Hematopoietic multipotent progenitor cell treated with erythropoietin and hydrocortisone succinate and interleukin-3 and kit ligand, for 6 days (in vitro differentiated cells): ENCODE measurements around the gene CD52.

Experiments used
- DNase-seq: peaks from one replicate; pipeline ENCODE4 v3.0.0-alpha.2; 2015

CD52 gene

DNA sequence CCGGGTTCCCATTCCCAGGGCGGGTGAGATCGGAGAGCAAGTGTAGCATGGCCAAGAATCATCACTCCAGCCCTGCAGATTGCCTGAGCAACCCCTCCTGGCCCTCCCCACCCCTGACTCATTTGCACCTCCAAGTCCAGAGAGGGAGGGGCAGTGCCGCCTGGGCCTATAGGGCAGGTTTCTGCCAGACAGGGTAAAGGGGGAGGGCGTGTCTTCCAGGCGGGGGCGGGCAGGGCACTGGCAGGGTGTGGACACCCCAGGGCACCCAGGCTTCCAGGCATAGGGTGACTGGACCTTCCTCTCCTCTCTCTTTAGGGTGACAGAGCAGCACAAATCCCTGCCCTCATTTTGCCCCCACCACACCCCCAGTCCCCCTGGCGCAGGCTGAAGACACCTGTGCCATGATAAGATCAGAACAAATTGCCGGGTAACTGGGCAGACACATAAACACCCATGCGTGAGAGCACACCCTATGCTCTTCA is 39.4 kb downstream of the CD52 start:
- DNase-seq, result no peak

DNA sequence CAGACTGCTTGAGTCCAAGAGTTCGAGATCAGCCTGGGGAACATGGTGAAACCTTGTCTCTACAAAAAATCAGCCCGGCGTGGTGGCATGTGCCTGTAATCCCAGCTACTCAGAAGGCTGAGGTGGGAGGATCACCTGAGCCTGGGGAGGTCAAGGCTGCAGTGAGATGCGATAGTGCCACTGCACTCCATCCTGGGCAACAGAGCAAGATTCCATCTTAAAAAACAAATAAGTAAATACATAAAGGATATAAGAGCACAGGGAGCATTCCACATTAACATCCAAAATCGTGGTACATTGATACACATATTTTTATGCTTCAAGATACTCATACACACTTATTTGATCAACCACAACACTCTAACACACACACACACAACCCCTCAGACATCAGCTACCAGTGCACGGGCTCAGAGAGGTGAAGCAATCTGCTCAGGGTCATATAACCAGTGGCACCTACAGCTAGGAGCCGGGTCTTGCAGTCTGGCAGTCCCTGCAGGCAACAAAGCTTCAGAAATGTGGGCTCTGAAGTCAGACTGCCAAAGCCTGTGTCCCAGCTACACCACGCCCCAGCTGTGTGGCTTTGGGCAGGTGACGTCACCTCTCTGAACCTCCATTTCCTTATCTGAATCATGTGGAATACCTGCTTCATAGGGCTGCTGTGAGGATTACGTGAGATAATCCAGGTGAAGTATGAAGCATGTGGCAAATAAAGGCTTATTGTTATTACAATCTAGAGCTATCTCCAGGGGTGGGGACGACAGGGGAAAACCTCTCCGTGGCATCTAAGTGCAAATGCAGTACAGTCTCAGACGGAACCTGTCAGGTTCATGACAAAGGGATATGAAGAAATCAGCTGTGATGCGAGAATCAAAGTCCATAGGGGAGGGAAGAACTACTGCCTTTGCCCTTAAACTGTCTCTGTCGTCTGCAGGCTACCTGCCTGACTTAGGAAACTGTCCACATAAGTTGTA is 40.9 kb downstream of the CD52 start:
- no peak for DNase-seq

DNA sequence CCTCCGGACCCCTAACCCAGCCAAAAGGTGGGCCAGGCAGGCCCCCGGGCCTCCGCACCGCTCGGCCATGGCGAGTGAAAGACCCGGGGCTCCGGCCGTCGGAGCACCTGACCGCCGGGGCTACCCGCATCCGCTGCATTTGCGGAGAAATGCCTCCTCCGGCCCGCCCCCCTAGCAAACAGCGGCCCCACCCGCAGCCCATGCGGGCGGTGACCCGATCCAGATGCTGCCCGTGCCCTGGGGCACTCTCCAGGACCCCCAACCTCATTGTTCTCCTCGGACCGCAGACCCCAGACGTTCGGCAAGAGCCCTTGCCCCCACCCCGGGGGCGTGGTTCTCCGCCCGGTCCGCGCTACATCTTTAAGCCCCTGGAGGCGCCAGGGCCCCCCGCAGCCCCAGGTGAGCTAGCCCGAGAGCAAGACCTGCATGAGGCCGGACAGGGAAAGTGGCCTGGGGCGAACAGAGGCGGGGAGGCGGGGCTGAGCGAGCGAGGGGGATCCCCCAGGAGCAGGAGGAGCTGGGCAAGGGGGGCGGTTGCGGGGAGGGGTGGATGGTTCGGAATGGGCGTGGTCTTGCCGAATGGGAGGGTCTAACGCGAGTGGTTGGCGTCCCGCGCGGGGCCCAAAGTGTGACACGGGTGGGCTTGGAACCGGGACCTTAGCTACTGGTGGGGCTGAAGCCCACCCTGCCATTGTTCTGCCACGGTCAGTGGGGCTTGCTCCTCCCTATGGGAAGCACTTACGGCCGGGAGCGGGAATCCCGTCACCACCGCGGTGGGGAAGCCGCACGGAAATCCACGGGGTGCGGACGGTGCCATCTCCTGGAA is 42.4 kb downstream of the CD52 start:
- DNase-seq, result no peak

DNA sequence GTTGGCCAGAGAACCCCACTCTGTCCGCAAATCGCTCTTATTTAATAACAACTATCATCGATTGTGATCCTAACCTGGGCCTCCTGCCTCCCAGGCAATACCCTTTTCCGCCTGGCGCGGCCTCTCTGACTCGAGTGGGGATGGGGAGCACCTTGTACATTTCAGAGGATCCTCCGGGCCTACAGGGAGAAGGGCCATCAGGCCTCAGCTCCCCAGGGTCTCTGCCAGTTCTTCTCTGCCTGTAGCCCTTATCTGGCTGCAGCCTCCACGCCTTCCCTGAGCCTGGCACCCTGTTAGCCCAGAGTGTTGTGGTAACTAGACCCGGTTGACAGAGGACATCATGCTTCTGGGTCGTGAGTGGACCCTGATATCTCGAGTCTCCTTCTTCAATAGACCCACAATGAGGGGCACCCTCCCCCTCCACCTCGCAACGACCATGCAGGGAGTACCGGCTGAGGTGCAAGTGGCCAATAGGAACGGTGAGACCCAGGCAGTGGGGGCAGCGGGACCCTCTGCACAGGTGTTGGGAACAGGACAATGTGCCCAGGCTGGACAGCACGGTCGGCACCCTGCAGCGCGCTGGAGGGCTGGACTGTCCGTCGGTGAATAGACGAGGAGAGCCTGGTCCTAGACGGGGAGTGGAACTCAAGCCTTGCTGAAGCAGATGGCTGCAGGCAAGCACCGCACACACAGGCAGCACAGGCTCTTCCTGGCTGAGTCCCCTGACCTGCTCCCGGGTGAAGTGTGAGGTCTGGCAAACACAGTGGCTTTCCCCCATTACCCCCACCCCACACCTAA is 43.2 kb downstream of the CD52 start:
- peak; percentile 79 for DNase-seq

DNA sequence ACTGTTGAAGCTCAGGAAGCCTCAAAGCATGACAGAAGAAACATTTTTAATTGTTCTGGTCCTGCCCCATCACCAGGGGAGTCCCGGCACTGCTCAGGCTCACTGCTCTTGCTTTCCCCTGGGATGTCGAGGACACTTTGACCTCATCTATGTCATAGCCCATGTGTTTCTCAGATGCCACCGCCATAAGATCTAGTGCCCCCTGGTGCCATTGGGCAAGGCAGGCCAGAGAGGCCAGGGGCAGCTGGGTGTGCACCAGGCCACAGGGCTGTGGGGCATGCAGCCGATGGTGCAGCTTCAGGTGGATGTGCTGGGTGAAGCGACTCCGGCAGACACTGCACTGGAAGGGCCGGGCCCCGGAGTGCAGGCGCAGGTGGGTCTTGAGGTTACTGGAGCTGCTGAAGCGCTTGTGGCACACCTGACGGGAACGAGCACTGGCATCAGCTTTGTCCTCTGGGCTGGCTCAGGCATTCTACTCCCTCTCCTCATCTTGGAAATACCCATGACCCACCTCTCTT is 43.9 kb downstream of the CD52 start:
- no peak for DNase-seq

DNA sequence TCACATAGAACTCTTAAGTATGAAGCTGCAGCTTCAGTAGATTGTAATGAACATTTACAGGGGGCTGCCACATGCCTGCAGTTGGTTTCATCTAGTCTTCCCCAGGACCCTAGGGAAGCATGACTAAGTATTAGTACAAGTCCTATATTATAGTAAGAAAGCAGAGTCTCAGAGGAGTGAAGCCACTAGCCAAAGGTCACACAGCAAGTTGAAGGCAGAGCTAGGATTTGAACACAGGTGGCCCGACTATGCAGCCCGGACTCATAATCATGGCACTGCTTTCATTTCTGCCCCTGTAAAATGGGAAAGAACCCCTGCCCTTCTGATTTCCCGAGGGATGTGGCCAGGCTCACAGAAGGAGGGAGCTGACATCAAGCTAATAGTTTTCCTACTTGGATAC is 44.6 kb downstream of the CD52 start:
- DNase-seq, result no peak

DNA sequence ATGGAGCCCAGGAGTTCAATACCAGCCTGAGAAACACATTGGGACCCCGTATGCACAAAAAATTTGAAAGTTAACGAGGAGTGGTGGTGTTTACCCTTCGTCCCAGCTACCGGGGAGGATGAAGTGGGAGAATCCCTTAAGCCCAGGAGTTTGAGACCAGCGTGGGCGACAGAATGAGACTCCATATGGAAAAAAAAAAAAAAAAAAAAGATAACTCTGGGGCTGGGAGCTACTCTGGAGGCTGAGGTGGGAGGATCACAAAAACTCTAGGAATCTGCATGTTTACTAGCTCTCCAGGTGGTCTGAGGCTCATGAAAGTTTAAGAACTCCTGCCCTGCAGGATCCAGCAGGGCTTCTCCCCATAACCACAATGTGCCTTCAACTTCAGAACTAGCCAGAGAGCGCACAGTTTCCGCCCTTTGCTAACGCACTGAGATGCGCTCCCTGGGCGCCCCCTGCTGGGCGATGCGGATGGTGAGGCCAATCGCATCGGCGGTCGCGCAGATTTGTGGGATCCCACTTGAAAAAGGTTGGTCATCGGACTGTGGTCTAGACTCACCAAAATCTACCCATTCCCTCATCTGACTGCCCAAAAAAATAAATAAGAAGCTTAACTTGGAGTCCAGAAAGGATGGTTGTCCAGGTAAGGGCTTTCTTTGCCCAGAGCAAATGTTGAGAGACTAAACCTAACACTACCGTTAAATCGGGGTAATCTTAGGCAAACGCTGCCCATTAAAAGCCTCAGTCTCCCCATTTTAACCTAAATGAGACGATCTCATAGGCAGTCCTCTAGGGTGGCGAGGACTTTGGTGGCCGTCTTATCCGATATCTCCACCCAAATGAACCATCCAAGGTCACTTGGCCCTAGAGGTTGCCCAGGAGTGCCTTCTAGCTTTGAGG is 46.0 kb downstream of the CD52 start:
- DNase-seq, result peak; percentile 95

DNA sequence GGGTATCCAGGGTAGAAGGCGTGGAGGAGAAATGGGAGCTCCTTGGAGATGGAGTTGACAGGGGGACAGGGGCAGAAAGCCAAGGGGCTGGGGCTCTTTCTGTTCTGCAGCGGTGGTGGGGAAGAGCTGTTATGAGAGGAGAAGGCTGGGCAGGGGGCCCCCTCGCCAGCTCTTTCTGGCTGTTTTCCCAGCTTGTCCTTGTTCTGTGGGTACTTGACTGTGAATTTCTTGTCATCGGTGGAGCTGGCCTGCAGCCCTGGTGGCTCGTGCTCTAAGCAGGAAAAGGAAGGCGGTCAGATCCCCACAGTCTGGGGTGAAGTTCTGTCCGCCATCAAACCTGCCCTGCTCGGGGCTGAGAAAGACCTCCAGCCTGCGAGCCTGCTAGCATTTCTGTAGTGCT is 47.2 kb downstream of the CD52 start:
- no peak for DNase-seq

DNA sequence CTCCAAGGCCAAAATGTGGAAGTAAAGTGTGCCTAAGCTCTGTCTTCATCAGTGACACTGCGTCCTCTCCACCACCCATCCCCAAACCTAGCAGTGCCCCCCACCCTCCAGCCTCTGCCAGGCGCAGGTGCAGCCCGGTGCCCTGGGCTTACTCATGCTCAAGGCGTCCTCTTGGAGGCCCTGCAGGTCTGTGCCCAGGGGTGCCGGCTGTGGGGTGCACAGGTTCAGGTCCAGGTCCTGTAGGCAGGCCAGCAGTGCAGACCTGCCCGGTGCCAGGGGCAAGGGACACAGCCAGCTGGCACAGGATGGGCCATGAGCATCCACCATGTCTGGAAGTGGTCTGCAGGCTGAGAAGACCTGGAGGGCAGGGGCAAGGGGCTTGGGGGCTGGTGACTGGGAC is 49.7 kb downstream of the CD52 start:
- no peak for DNase-seq

DNA sequence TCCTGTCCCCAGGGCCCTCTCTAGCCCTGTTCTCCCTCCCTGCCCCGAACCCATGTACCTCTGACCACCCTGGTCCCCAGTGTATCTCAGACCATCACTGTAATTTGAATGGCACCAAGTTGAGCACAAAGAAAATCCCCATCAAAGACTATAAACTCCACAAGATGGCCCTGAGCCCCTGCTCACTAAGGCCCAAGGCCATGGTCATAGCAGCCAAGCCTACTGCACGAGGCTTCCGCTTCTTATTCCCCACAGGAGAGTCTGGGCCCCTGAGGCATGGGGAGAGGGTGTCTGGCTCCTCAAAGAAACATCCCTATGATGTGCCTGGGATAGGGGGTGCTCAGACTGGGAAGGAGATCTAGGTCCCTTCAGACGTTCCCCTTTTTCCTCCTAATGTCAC is 50.2 kb downstream of the CD52 start:
- no peak for DNase-seq

DNA sequence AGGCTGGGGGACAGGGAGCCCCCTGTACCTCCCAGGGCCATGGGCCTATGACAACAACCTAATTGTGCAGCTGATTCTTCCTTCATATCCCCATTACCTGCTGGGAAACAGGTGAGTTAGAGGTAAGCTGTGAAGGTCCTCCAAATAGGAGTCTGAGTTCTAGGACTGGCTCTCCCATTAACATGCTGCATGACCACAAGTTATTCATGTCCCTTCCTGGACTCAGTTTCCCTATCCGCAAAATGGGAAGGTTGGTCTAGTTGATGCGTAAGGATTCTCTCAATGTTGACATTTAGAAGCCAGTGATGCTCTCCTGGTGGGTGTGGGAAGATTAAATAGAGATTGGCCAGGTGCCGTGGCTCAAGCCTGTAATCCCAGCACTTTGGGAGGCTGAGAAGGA is 50.7 kb downstream of the CD52 start:
- no peak for DNase-seq
